ENCODE results near the gene PKDCC. TPM values are rescaled to one million over a fixed set of nuclear protein-coding genes. Genes with fewer than 3 reads are reported as not detected.

The PKDCC gene
- total and polyA plus RNA-seq, 2 of the 13 experiments (the other 11 are each of a cell fraction or from before 2014, with no cell fraction given) = 52.6 to 58.8 TPM

DNA sequence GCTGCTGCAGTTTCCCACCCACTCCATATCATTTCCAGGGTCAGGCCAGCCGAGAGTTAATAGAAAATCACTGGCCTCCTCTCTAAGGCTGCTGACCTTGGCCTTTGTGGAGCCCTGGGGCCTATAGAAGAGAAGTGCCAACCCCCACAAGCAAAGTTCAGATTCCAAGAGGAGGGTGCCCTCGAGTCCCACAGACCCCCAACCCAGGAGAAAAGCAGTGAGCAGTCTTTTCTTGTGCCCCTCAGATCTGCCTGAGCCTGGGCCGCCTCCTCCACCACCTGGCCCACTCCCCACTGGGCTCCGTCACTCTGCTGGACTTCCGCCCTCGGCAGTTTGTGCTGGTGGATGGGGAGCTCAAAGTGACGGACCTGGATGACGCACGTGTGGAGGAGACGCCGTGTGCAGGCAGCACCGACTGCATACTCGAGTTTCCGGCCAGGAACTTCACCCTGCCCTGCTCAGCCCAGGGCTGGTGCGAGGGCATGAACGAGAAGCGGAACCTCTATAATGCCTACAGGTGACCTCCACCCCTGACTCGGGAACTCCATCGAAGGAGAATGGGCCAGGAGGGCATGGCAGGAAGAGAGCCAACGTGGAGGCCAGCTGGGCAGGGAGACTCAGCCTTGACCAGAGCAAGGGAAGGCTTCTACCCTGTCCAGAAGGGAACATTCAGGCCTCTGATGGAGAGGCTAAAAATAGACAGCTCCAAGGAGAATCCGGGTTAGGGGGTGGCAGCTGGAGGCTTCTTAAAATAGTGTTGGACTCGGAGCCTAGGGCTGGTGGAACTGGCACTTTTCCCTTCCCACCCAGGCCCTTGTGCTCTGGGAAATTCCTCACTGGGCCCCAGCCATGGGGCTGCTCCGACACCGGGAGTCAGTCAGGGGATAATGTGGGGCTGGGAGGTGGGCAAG is 6.2 kb downstream of the PKDCC start (continued):
- no peak for TF ChIP-seq KLF6 (CRISPR knock-in tag; IDR thresholded peaks at IDR 0.05)
- no peak for TF ChIP-seq ZNF512 (CRISPR knock-in tag; IDR thresholded peaks at IDR 0.05)
- 0 out of 2 replicates have a peak, but pooled peaks have one; percentile 26 for TF ChIP-seq ZNF260 (CRISPR knock-in tag; IDR thresholded peaks at IDR 0.05; ENCODE audit: borderline replicate concordance, low read depth)
- TF ChIP-seq ZNF180 (CRISPR knock-in tag; IDR thresholded peaks at IDR 0.05; ENCODE audit: borderline replicate concordance, low read depth) = no peak
- TF ChIP-seq GPN1 (CRISPR knock-in tag; IDR thresholded peaks at IDR 0.05; ENCODE audit: borderline replicate concordance) = no peak
- TF ChIP-seq ZNF776 (CRISPR knock-in tag; IDR thresholded peaks at IDR 0.05) = no peak
- TF ChIP-seq FOSL2 (CRISPR knock-in tag; IDR thresholded peaks at IDR 0.05) = peak; percentile 36; the same call in 1 of the 2 replicates
- peak; percentile 72; the same call in 1 of the 2 replicates for TF ChIP-seq HOXA3 (CRISPR knock-in tag; IDR thresholded peaks at IDR 0.05)
- peak; percentile 87 for TF ChIP-seq ZBTB21 (CRISPR knock-in tag; IDR thresholded peaks at IDR 0.05)
- no peak; the same call in 1 of the 2 replicates for TF ChIP-seq THAP9 (CRISPR knock-in tag; IDR thresholded peaks at IDR 0.05; ENCODE audit: borderline replicate concordance)
- TF ChIP-seq SALL1 (CRISPR knock-in tag; IDR thresholded peaks at IDR 0.05) = peak; percentile 74
- TF ChIP-seq ZNF615 (CRISPR knock-in tag; IDR thresholded peaks at IDR 0.05; ENCODE audit: borderline replicate concordance) = no peak
- no peak for TF ChIP-seq MIER2 (CRISPR knock-in tag; IDR thresholded peaks at IDR 0.05)
- TF ChIP-seq, protein P1, sequence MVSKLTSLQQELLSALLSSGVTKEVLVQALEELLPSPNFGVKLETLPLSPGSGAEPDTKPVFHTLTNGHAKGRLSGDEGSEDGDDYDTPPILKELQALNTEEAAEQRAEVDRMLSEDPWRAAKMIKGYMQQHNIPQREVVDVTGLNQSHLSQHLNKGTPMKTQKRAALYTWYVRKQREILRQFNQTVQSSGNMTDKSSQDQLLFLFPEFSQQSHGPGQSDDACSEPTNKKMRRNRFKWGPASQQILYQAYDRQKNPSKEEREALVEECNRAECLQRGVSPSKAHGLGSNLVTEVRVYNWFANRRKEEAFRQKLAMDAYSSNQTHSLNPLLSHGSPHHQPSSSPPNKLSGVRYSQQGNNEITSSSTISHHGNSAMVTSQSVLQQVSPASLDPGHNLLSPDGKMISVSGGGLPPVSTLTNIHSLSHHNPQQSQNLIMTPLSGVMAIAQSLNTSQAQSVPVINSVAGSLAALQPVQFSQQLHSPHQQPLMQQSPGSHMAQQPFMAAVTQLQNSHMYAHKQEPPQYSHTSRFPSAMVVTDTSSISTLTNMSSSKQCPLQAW (CRISPR knock-in tag; IDR thresholded peaks at IDR 0.05) = 0 out of 2 replicates have a peak, but pooled peaks have one; percentile 53
- TF ChIP-seq KMT2A (CRISPR knock-in tag; IDR thresholded peaks at IDR 0.05) = peak; percentile 62; the same call in 1 of the 2 replicates
- no peak for TF ChIP-seq PHF8 (CRISPR knock-in tag; IDR thresholded peaks at IDR 0.05)
- no peak; the same call in 1 of the 2 replicates for TF ChIP-seq HIVEP1 (CRISPR knock-in tag; IDR thresholded peaks at IDR 0.05)
- no peak for TF ChIP-seq FOXM1 (CRISPR knock-in tag; IDR thresholded peaks at IDR 0.05)
- TF ChIP-seq, protein P2, sequence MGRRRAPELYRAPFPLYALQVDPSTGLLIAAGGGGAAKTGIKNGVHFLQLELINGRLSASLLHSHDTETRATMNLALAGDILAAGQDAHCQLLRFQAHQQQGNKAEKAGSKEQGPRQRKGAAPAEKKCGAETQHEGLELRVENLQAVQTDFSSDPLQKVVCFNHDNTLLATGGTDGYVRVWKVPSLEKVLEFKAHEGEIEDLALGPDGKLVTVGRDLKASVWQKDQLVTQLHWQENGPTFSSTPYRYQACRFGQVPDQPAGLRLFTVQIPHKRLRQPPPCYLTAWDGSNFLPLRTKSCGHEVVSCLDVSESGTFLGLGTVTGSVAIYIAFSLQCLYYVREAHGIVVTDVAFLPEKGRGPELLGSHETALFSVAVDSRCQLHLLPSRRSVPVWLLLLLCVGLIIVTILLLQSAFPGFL (CRISPR knock-in tag; IDR thresholded peaks at IDR 0.05) = no peak
- no peak for TF ChIP-seq ARHGAP35 (CRISPR knock-in tag; IDR thresholded peaks at IDR 0.05; ENCODE audit: borderline replicate concordance)
- 0 out of 2 replicates have a peak, but pooled peaks have one; percentile 16 for TF ChIP-seq ZNF362 (CRISPR knock-in tag; IDR thresholded peaks at IDR 0.05; ENCODE audit: borderline replicate concordance)

Data from HepG2 (cell line).